Stimulated activated CD4-positive, alpha-beta T cell treated with anti-CD3 and anti-CD28 coated beads, TNF-alpha, amount 100 ng/mL, for 48 hours (primary cell): ENCODE results near the gene TTC9B.

Experiments
- DNase-seq, 3 donors: peaks; one replicate each; pipeline ENCODE4 v3.0.0-alpha.2; 2020; ENCODE audit warnings: low read depth in 3 of 3

The TTC9B gene

GRCh38 chr19:40217934-40218890 lies at the start of gene TTC9B:
Gene TTC9B (minus strand): TSS chr19:40218384. CDS start chr19:40218381, 3 bp downstream.
- no peak for DNase-seq

- no peak for DNase-seq
Measured at GRCh38 chr19:40267601-40267997, 49.4 kb upstream of the TTC9B start.

- DNase-seq, result no peak
Measured at GRCh38 chr19:40266912-40267600, 48.9 kb upstream of the TTC9B start.

GRCh38 chr19:40266119-40266518 lies 47.9 kb upstream of the TTC9B start:
- DNase-seq, result no peak

GRCh38 chr19:40265763-40266099 lies 47.5 kb upstream of the TTC9B start:
- DNase-seq, result no peak

- no peak for DNase-seq
Measured at GRCh38 chr19:40265055-40265762, 47.0 kb upstream of the TTC9B start.

GRCh38 chr19:40264314-40265054 lies 46.3 kb upstream of the TTC9B start:
- DNase-seq, result no peak

GRCh38 chr19:40263440-40264313 lies 45.5 kb upstream of the TTC9B start:
- DNase-seq, result no peak

- no peak for DNase-seq
Measured at GRCh38 chr19:40262422-40262821, 44.2 kb upstream of the TTC9B start.

GRCh38 chr19:40261631-40262030 lies 43.4 kb upstream of the TTC9B start:
- no peak for DNase-seq

- DNase-seq, result no peak
Measured at GRCh38 chr19:40257096-40257517, 38.9 kb upstream of the TTC9B start.

- DNase-seq, result no peak
Measured at GRCh38 chr19:40256512-40256911, 38.3 kb upstream of the TTC9B start.

- DNase-seq, result no peak
Measured at GRCh38 chr19:40255619-40256166, 37.5 kb upstream of the TTC9B start.

- no peak for DNase-seq
Measured at GRCh38 chr19:40254714-40255418, 36.7 kb upstream of the TTC9B start.

- DNase-seq, result no peak
Measured at GRCh38 chr19:40253611-40254092, 35.5 kb upstream of the TTC9B start.

GRCh38 chr19:40252395-40252794 lies 34.2 kb upstream of the TTC9B start:
- DNase-seq, result no peak

- DNase-seq, result no peak
Measured at GRCh38 chr19:40251991-40252390, 33.8 kb upstream of the TTC9B start.

GRCh38 chr19:40251244-40251643 lies 33.1 kb upstream of the TTC9B start:
- no peak for DNase-seq

GRCh38 chr19:40249781-40250180 lies 31.6 kb upstream of the TTC9B start:
- DNase-seq, result no peak

GRCh38 chr19:40249201-40249600 lies 31.0 kb upstream of the TTC9B start:
- DNase-seq, result no peak
